ENCODE measurements around the gene TMEM218.

GRCh38 chr11:125102025-125102424, 9.4 kb downstream of the TMEM218 start:
- TF ChIP-seq CTCF (IDR thresholded peaks at IDR 0.05) (no peak), POLR2A (IDR thresholded peaks at IDR 0.05) (no peak)
